MM.1S (cell line): ENCODE results near the gene SYNRG.

Source experiments
- EZH2phosphoT487 ChIP-seq: fragments of 300-600 bp; sonication (generic); IDR thresholded peaks from 2 replicates; pipeline ENCODE4 v1.6.1; 2018; ENCODE audit warnings: antibody characterized with exemption, low read length
- TF ChIP-seq, protein P1 (sequence below): fragments of 300-600 bp; sonication (generic); IDR thresholded peaks from 2 replicates; pipeline ENCODE4 v1.5.1; 2016; ENCODE audit warnings: antibody characterized with exemption, low read length, mixed read lengths

DNA sequence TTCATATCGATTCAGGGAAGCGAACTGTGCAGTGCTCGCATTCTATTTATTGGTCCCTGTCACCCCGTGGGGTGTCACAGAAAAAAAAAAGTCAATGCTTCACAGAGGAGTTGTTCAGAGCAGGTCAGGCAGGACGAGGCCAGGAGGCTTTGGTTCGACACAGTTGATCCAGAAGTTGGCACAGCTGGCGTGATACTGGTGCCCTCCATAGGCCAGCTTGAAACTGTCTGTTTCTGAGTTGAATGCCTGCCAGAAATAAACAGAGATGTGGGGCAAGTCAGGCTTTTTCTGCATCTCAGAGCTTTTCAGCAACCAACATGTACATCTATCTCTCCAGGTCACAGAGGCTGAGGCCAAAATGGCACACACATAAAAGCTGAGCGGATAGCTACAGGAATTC is 90.4 kb downstream of the SYNRG start:
- TF ChIP-seq, protein P1, sequence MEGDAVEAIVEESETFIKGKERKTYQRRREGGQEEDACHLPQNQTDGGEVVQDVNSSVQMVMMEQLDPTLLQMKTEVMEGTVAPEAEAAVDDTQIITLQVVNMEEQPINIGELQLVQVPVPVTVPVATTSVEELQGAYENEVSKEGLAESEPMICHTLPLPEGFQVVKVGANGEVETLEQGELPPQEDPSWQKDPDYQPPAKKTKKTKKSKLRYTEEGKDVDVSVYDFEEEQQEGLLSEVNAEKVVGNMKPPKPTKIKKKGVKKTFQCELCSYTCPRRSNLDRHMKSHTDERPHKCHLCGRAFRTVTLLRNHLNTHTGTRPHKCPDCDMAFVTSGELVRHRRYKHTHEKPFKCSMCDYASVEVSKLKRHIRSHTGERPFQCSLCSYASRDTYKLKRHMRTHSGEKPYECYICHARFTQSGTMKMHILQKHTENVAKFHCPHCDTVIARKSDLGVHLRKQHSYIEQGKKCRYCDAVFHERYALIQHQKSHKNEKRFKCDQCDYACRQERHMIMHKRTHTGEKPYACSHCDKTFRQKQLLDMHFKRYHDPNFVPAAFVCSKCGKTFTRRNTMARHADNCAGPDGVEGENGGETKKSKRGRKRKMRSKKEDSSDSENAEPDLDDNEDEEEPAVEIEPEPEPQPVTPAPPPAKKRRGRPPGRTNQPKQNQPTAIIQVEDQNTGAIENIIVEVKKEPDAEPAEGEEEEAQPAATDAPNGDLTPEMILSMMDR = no peak
- TF ChIP-seq EZH2phosphoT487 = no peak
